ENCODE results near the gene TEN1.
"Not testable (repeated sequence)": the region's sequence is repeated elsewhere in the genome, so short reads cannot be mapped to it uniquely, and the experiment has no call there.

- not testable (repeated sequence) for TF ChIP-seq NR2F6 (IDR thresholded peaks at IDR 0.05); NR2F6 (CRISPR knock-in tag; IDR thresholded peaks at IDR 0.05); FOXP1 (IDR thresholded peaks at IDR 0.05); FOXP1 (CRISPR knock-in tag; IDR thresholded peaks at IDR 0.05)
Observed at GRCh38 chr17:76042868-76043267, 63.8 kb downstream of the TEN1 start.

All from HepG2 (cell line).